ENCODE data around the gene CEP85. TPM values are rescaled to one million over a fixed set of nuclear protein-coding genes. Genes with fewer than 3 reads are reported as not detected.

The CEP85 gene
- total RNA-seq, 4 donors from 2014 or later: 28.5 to 61.6 (median 41.3) TPM

GRCh38 chr1:26324550-26324949 lies 90.5 kb downstream of the CEP85 start:
- Histone ChIP-seq H3K9me3 (no peaks in the 10 kb centered on the region), H3K27ac (no peak overlapping the region), H3K36me3 (no peaks in the 10 kb centered on the region), H3K4me3 (no peak overlapping the region), H3K4me1 (peaks cover 4 to 5% of the 10 kb centered on the region in 2 donors), H3K27me3 (no peaks in the 10 kb centered on the region)
- in situ Hi-C loops (cut with MboI; ENCODE audit: low sequenced_read_pairs in 4 of 4): loop anchor here in 3 of 4 donors (5.0 kb wide), 2 partner anchors 37 to 47 kb away; no protein-coding TSS in a partner anchor
- ATAC-seq (no peak), DNase-seq (no peak)
- intact Hi-C loops (cut with DNase I; ENCODE audit: low total_unique reads): loop anchor here (10.0 kb wide), 1 partner anchor 120 kb away; no protein-coding TSS in a partner anchor
- TF ChIP-seq POLR2A (IDR thresholded peaks at IDR 0.05): no peak

DNA sequence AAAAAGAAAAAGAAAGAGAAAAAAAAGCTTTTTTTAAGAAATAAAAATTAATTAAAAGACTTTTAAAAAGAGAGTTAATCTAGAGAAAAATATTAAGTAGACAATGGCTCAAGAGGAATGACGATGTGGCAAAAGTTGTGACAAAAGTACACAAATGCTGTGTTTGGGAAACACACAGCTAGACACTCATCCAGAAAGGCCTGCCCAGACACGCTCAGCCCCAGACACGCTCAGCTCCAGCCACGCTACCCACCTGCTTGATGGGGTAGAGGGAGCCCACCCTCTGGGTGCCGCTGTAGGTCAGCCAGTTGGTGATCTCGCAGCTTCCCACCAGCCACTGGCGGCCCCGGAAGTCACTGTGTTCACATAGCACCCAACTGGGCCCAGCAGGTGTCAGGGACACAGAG lies 94.0 kb downstream of the CEP85 start:
- in situ Hi-C loops (cut with MboI; ENCODE audit: low sequenced_read_pairs in 4 of 4): no loop called here

More for the DNA sequence above, 94.0 kb downstream of the CEP85 start:
- Histone ChIP-seq H3K27ac (no peak overlapping the region), H3K36me3 (no peaks in the 10 kb centered on the region), H3K4me3 (no peak overlapping the region), H3K4me1 (no peaks in the 10 kb centered on the region), H3K27me3 (peaks cover 0 to under 1% (median 0%) of the 10 kb centered on the region in 3 donors), H3K9me3 (no peaks in the 10 kb centered on the region)
- no peak for ATAC-seq
- TF ChIP-seq, protein P1, sequence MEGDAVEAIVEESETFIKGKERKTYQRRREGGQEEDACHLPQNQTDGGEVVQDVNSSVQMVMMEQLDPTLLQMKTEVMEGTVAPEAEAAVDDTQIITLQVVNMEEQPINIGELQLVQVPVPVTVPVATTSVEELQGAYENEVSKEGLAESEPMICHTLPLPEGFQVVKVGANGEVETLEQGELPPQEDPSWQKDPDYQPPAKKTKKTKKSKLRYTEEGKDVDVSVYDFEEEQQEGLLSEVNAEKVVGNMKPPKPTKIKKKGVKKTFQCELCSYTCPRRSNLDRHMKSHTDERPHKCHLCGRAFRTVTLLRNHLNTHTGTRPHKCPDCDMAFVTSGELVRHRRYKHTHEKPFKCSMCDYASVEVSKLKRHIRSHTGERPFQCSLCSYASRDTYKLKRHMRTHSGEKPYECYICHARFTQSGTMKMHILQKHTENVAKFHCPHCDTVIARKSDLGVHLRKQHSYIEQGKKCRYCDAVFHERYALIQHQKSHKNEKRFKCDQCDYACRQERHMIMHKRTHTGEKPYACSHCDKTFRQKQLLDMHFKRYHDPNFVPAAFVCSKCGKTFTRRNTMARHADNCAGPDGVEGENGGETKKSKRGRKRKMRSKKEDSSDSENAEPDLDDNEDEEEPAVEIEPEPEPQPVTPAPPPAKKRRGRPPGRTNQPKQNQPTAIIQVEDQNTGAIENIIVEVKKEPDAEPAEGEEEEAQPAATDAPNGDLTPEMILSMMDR (IDR thresholded peaks at IDR 0.05 in 4 of 5, conservative IDR thresholded peaks at IDR 0.05 in 1 of 5): no peak
- TF ChIP-seq POLR2A (IDR thresholded peaks at IDR 0.05): no peak
- intact Hi-C loops (cut with DNase I; ENCODE audit: low total_unique reads): loop anchor here (10.0 kb wide), 1 partner anchor 123 kb away; no protein-coding TSS in a partner anchor
- DNase-seq: no peak

Other genes starting within 250 kb of the CEP85 start
- 10 to 100 TPM in 3 of 4 donors, 1 to 10 TPM in 1; 9.0 to 35.5 (median 16.1) TPM for gene PAFAH2, start 236.1 kb upstream of the CEP85 start, total RNA-seq
- gene EXTL1, start 212.4 kb upstream of the CEP85 start, total RNA-seq: under 1 TPM in 2 of 4 donors, not detected in 2; 0.33 to 0.95 TPM
- gene SLC30A2, start 188.1 kb upstream of the CEP85 start, total RNA-seq: 1 to 10 TPM; 1.2 to 5.2 (median 3.1) TPM
- 1,000 to 10,000 TPM; 1,040 to 4,298 (median 2,203) TPM for gene TRIM63, start 166.6 kb upstream of the CEP85 start, total RNA-seq
- 1 to 10 TPM; 4.4 to 8.7 (median 5.9) TPM for gene PDIK1L, start 122.4 kb upstream of the CEP85 start, total RNA-seq
- gene FAM110D, start 75.1 kb upstream of the CEP85 start, total RNA-seq: 1 to 10 TPM; 3.1 to 5.2 (median 4.2) TPM
- not detected for gene C1orf232, start 65.2 kb upstream of the CEP85 start, total RNA-seq
- gene ZNF593, start 64.3 kb upstream of the CEP85 start, total RNA-seq: 100 to 1,000 TPM in 2 of 4 donors, 10 to 100 TPM in 2; 39.6 to 135 (median 97.3) TPM
- gene ZNF593OS, start 62.4 kb upstream of the CEP85 start, total RNA-seq: under 1 TPM in 2 of 4 donors, not detected in 2; 0.66 TPM
- 10 to 100 TPM; 23.7 to 50.6 (median 44.6) TPM for gene CNKSR1, start 56.7 kb upstream of the CEP85 start, total RNA-seq
- gene CATSPER4, start 43.6 kb upstream of the CEP85 start, total RNA-seq: not detected
- 10 to 100 TPM; 10.3 to 16.9 (median 13.1) TPM for gene SH3BGRL3, start 45.9 kb downstream of the CEP85 start, total RNA-seq
- 1 to 10 TPM; 2.7 to 3.8 (median 3.4) TPM for gene UBXN11, start 72.4 kb downstream of the CEP85 start, total RNA-seq
- gene CD52, start 83.8 kb downstream of the CEP85 start, total RNA-seq: 1 to 10 TPM in 2 of 4 donors, not detected in 2; 1.4 to 2.8 TPM
- gene CRYBG2, start 119.9 kb downstream of the CEP85 start, total RNA-seq: not detected
- gene ZNF683, start 138.6 kb downstream of the CEP85 start, total RNA-seq: not detected
- not detected for gene LIN28A, start 176.6 kb downstream of the CEP85 start, total RNA-seq
- gene DHDDS, start 198.1 kb downstream of the CEP85 start, total RNA-seq: 10 to 100 TPM; 12.1 to 30.7 (median 22.3) TPM
- gene HMGN2, start 238.2 kb downstream of the CEP85 start, total RNA-seq: 100 to 1,000 TPM in 1 of 4 donors, 10 to 100 TPM in 3; 68.2 to 136 (median 88.4) TPM